DMS79 (cell line): ENCODE results near the gene PHETA2.
"Not testable (repeated sequence)": the region's sequence is repeated elsewhere in the genome, so short reads cannot be mapped to it uniquely, and the experiment has no call there.

Source experiments
- DNase-seq: peaks from one replicate; lab custom pipeline; 2025; lab: John Stamatoyannopoulos, UW

The PHETA2 gene

DNA sequence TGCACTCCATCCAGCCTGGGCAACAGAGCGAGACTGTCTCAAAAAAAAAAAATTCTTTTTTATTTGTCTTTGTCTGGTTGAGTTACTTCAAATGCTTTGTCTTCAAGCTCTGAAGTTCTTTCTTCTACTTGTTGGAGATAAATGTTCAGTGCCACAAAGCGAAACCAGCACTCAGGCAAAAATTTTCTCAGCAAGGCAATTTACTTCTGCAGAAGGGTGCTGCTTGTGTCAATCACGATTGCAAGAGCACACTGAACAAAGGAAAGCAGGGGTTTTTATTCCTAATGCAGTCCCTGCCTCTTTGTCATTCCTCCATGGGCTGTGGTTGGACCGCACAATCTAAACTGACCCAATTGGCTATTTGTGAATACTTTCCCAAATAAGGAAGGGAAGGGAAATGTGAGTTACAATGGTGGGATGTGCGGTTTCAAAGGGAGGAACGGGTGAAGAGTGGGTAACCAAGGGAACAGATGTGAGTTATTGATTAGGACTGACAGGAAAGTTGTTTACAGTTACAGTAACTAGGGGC lies 30.3 kb downstream of the PHETA2 start:
- DNase-seq: not testable (repeated sequence)

GRCh38 chr22:42108848-42109247 lies 34.8 kb downstream of the PHETA2 start:
- DNase-seq: no peak

DNA sequence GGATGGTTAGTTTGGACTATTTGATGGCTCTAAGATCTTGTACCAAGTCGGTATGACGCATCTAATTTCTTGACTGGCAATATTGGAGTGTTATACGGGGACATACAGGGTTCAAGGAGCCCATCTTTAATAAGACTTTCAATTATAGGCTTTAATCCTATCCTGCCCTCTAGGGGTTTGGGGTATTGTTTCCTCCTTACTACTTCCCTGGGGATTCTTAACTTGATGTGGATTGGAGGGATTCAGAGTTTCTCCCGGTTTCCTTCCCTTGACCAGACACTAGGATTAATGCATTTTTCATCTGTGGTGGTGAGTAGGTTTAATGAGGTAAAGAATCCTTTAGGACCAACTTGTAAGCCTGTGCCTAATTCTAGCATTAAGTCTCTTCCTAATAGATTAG lies 37.8 kb downstream of the PHETA2 start:
- no peak for DNase-seq

DNA sequence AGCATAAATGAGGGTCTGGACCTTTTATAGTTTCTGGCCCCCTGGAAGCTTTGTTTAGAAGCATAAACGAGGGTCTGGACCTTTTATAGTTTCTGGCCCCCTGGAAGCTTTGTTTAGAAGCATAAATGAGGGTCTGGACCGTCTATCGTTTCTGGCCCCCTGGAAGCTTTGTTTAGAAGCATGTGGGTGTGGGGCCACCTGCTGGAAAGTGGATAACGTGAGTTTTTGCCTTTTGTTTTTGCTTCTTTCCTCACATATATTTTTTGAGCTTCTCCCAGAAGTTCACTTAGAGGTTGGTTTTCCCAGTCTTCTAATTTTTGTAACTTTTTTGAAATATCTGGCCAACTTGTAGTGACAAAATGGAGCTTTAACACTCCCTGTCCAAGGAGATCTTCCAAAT lies 38.7 kb downstream of the PHETA2 start:
- DNase-seq: not testable (repeated sequence)

DNA sequence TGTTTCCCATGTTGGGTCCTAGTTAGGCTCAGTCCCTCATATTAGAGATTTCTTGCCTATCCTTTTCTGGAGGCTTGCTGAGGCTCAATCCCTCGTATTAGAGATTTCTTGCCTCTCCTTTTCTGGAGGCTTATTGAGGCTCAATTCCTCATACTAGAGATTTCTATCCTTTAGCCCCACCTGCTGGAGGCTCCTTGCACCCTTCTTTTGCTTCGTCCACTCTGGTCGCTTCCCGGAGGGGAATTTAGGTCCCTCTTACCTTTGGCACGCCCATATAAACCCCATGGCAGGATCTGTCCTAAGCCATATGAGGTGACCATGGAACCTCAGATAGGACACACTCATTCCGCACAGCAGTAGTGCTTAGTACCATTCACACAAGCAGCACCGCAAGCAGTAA lies 40.7 kb downstream of the PHETA2 start:
- DNase-seq: no peak

DNA sequence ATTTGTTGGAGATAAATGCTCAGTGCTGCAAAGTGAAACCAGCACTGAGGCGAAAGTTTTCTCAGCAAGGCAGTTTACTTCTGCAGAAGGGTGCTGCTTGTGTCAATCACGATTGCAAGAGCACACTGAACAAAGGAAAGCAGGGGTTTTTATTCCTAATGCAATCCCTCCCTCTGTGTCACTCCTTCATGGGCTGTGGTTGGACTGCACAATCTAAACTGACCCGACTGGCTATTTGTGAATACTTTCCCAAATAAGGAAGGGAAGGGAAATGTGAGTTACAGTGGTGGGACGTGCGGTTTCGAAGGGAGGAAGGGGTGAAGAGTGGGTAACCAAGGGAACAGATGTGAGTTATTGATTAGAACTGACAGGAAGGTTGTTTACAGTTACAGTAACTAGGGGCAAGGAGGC lies 41.4 kb downstream of the PHETA2 start:
- not testable (repeated sequence) for DNase-seq

DNA sequence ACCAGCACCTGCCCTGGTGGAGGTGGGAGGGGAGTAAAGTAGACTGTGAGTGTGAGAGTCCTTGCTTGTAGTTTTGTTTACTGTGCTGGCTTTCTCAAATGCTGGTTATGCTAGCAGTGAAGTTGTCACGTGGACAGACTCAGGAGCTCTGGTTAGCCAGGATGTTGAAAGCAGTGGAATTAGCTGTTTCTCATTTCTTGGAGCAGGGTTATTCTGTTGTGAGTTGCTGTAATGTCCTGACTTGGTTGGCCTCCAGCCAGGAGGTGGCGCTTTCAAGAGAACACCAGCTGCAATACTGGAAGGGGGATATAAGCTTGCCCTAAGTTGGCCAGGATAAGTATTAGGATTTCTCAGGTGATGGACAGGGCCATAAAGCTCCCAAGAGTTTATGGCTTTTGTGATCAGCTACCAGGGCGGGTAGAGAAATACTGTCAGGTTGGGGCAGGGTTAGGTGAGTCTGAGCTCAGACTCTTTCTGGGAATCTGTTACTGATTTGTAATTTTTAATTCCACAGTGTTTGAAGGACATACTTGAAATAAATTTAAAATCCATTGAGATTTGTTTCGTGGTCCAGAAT lies 42.9 kb downstream of the PHETA2 start:
- no peak for DNase-seq

DNA sequence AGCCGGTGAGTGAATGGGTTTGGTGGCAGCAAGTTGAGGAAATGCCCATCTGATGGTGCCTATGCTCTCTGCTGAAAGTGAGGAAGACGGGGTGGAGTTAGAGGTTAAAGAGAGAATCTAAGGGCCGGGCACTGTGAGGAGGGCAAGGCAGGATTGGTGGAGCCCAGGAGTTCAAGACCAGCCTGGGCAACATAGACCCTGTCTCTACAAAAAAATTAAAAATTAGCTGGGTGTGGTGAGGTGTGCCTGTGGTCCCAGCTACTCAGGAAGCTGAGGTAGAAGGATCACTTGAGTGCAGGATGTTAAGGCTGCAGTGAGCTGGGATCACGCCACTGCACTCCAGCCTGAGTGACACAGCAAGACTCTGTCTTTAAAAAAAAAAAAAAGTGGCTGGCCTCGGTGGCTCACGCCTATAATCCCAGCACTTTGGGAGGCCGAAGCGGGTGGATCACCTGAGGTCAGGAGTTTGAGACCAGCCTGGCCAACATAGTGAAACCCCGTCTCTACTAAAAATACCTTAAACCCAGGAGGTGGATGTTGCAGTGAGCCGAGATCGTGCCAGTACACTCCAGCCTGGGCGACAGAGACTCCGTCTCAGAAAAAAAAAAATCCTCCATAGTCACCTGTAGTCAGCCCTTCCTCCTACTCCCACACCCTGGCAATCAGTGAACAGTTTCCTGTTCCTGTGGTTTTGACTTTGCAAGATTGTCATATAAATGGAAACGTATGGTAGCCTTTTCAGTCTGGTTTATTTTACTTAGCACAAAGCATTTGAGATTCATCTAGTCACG lies 46.4 kb downstream of the PHETA2 start:
- DNase-seq: not testable (repeated sequence)

GRCh38 chr22:42123529-42123928 lies 49.5 kb downstream of the PHETA2 start:
- DNase-seq: not testable (repeated sequence)

GRCh38 chr22:42127606-42128005 lies 53.6 kb downstream of the PHETA2 start:
- DNase-seq: no peak

- not testable (repeated sequence) for DNase-seq
Observed at GRCh38 chr22:42128007-42128406, 54.0 kb downstream of the PHETA2 start.
